NCI-H748 (cell line): Measurements from ENCODE around the gene KRT222.

Experiments used
- DNase-seq: peaks from one replicate; lab custom pipeline; 2025; ENCODE audit not compliant: unreplicated experiment; lab: John Stamatoyannopoulos, UW

The KRT222 gene

DNA sequence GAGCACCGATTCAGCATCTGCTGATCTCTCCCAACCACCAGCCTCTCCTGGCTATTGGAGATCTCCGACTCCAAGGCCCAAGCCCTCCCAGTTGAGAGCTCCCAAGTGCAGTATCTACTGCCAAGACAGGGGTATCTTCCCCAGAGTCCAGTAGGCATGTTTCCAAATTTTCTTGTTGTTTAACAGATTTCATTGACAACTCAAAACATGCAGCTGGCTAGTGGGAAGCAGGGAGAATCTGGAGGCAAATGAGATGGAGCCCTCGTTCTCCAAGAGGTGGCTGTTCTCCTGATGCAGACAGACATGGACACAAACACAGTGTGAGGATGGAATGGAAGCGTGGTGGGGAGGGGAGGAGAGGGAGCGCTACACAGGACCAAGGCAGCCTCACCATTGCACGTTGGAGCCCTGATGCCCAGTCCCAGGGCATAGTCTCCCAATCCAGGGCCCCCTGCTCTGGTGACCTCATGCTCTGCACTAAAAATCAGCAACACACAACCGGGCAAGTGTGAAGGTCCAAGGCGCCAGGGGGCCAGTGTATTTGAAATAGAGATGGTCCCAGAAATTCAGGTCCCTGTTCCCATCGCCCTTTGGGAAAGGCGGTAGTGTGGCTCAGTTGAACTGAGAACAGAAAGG lies 49.0 kb downstream of the KRT222 start:
- no peak for DNase-seq

DNA sequence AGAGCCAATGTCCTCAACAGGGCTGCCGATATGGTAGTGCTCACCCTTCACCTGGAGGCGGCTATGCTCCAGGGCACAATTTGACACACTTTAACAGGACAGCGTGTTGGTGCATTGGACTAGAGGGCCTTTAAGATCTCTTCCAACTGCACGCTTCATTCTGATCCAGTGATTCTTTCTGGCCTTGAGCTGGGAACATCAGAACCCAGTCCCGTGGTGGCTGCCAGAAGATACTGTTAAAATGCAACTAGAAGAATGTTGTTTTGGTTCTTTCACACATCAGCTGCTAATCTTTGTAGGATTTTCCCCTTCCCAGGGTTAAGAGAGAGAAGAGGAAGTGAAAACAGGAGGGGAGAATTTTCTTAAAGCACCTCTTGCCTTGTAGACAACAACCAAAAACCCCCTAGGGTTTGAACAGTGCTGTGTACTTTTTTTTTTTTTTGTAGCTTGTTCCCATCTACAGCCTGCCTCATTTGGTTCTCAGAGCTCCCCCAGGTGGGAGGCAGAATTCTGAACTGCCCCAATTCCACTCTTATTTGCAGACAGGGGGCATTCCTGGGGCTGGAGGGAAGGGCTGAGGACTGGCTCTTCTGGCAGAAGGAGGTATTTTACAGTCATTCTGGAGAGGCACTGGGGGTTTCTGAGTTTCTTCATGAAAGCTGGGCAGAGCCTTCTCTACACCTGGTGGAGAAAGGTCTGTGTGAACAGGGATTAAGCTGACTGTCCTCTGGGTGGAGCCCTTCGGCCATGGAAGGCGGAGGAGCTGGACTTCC lies 49.7 kb downstream of the KRT222 start:
- peak; percentile 73 for DNase-seq

DNA sequence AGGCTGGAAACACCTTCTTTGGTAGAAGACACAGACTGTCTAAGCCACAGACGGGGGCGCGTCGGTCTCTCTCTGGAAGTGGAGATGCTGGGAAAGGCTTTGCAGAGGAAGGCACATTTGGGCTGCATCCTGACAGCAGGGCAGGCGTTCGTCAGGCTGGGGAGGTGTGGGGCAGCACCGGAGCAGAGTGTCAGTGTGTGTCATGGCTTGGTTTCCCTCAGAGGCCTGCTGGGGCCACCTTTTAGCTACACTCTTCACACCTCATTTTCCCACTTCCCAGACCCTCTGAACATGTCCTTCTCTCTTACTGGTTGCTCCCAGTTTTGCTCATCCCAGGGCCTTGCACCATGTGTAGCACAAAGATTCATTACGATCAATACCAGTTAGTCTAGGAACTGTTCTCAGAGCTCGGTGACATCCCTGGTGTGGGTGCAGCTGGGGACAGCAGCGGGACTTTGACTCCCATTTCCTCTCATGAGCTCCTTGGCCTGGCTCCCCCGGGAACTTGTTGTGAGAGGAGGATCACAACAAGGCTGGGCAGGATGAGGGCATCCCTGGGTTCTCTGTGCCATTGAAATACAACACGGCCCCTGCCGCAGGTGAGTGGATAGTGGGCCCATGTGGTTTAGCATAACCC lies 50.4 kb downstream of the KRT222 start:
- no peak for DNase-seq

DNA sequence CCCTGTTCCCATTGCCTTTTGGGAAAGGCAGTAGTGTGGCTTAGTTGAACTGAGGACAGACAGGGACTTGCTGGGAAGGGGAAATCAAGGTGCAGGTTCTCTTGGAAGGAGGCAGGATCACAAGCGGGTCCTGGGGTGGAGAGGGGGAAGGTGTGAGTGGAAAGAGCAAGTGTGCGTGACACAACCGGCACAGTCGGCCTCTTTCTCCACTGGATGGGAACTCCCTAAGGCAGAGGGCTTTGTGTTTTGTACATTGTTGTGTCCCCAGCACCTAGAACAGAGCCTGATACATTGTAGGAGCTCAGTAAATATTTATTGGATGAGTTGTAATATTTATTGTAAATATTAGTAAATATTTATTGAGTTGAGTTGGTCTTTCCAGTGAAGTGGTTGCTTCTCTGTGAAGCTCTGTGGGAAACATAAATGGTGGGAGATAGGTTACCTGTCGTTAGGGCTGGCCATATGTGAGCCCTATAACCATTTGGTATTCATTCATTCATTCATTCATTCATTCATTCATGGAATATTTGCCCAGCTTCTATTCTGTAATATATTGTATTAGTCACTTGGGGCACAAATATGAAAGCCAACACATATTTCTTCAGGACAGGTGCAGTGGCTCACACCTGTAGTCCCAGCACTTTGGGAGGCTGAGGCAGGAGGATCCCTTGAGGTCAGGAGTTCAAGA lies 51.4 kb downstream of the KRT222 start:
- DNase-seq: no peak

DNA sequence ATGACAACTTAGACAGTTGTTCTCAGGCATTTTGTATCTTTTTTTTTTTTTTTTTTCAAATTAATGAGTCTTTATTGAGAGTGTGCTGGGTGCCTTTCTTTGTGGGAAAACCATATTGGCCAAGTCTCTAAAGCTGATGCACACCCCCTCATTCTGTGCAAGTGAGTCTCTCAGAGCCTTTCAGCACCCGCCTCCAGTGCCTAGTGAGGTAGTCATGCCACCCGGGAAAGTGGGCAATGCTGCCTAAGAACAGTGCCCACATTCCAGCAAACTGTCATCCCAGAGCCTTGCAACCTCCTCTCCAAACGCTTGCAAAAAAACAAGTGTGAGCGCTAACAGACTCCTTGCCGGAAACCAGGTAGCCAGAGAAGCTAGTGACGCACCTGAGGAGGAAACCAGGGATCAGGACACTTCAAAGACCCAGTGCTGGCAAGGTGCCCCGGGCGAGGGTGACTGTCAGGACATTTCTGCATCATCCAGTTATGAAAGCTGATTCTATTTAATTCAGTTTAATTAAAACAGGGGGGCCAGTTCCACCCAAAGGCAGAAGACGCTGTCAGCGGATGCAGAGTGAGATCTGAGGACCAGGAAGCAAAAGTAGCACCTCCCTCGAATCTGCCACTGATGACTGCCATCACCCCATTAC lies 52.3 kb downstream of the KRT222 start:
- DNase-seq: no peak

DNA sequence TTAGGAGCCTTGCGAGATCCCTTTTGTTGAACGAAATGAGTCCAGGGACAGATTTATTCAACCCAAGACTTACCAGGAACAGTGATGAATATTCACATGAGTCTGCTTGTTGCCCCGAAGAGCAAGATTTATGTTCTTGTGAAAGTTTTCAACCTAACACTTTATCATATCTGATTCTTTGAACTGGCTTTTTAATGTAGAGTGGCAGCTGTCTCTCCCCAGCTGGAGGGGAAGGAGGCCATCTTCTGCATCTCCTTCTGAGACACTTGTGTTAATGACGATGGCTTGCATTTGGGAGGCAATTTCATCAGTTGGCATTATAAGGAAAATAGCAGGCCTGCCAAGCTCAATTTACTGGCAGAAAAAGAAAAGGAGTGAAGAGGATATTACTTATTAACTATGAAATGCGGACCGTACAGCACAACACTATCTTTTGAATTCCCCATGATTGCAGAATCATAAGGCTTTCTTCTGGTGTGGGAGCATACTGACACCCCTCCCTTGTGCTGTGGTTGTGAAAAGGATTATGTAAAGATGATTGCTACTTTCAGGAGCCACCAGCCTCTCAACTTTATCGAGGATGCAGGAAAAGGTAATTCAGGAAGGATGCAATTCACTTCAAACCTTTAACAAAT lies 53.0 kb downstream of the KRT222 start:
- no peak for DNase-seq

DNA sequence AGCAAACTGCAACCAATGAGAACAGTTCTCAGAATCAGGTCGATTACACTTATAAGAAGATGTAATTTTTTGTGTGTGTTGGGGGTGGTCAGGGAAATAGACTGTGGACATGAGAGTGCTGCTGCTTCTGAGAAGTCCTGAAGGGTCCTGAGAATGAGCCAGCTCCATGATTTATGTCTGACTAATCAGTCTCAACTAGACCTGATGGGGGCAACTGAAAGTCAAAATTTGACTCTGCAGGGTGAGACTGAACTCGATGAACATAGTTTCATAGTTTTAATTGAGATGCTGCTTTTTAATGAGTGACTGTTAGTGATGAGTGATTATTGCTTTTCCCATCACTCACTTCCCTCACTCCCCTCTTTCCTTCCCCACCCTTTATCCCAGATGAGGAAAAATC lies 54.6 kb downstream of the KRT222 start:
- DNase-seq: no peak

DNA sequence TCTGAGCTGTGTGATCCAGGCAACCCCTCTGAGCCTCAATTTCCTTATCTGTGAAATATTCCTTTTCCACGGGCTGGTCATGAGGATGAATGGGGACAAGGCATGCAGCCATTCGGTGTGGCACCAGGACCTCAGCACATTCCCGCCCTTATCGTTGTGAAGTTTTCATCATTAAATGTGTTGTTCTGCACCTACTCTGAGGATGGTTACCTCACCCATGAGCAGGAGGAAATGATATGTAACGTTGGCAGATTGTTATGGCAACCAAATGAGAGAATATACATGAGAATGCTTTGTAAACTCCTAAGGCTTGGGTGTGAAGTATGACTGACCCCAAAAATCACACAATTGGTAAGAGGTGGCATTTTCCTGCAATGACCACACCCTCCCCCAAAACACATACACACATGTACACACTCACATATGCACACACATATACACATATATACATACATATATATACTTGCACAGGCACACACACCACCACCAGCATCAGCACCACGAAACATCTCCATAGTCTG lies 56.9 kb downstream of the KRT222 start:
- no peak for DNase-seq

DNA sequence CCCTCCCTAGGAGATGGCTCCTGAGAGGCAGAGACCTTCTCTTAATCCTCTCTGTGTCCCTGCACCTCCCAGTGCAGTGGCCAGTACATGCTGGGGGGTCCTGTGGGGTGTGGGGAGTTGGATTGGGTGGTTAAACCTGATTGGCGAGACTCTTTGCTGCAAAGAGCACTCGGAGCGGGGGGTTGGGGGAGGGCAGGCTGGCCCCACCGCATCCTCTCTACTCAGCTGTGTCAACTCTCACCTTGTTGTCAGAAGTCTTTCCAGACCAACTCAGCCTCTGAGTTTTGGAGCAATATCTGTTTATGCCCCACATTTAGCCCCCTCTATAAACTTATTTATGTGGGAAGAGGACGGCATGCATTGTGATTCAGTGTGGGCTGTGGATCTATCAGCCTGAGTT lies 57.3 kb downstream of the KRT222 start:
- DNase-seq: no peak

DNA sequence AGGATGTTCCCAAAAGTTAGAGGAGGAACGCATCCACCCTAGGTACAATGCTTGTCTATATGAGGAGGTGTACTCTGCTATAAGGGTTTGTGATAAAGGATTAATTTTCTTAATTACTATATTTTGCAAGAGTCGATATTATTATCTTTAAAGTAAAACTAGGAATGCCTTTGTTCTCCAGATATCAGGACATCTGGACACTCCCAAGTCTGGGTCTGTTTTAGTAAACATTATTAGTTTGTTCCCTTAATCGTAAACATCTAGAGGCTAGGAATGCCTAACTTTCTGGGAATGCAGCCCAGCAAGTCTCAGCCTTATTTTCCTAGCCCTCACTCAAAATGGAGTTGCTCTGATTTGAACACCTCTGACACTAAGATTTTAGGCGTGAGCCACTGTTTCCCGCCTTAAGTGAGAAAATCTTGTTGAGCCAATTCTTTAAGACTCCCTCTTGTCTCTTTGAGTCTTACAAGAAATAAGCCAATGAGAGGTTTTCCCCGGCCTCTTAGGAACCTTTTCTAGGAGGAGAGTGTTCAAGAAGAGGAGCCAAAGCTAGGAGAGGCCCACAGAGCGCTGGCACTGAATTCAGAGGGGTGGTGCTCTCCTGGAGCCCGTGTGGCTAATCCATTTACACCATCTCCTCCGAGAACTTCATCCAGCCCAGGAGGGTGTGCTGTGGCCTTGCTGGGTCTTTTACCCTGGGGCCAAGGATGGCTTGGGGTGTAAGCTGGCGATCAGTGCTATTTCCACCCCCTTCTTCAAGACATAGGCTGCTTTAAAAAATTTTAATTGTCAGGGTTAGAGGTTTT lies 58.2 kb downstream of the KRT222 start:
- DNase-seq: no peak

DNA sequence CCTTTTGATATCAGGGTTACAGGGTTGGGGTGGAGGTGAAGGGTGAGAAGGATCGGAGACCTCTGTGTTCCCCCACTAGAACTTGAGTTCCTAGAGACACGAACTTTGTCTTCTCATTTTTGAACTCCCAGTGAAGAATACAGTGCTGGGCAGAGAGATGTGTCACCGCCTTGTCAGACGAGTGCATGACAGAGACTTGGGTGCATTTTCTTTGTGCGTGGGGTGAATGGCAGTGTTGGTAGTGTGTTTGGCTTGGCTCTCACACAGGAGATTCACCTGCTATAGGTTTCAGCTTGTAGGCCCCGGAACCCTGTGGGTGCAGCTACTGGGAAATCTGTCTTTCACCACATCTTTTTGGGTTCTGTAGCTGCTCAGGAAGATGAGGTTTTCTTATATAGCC lies 59.7 kb downstream of the KRT222 start:
- DNase-seq: no peak
